ENCODE results near the gene PIH1D1.

DNA sequence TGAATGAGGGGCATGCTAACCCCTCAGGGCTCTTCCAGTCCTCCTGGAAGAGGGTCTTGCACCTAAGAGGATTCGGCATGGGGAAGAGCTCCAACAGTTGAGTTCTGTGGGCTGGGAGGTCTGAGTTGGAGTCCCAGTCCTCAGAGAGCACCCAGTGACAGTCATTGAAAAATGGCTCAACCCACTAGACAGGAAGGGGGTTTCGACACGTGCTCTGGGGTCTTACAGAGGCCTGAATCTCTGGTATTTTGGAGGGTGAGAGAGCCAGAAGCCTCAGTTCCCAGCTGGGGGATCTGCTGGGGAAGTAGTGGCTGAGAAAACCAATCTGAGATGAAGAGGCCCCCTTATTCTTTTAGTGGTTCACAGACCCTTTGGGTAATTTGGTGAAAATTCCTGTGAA is 37.4 kb downstream of the PIH1D1 start:
- TF ChIP-seq, protein P1, sequence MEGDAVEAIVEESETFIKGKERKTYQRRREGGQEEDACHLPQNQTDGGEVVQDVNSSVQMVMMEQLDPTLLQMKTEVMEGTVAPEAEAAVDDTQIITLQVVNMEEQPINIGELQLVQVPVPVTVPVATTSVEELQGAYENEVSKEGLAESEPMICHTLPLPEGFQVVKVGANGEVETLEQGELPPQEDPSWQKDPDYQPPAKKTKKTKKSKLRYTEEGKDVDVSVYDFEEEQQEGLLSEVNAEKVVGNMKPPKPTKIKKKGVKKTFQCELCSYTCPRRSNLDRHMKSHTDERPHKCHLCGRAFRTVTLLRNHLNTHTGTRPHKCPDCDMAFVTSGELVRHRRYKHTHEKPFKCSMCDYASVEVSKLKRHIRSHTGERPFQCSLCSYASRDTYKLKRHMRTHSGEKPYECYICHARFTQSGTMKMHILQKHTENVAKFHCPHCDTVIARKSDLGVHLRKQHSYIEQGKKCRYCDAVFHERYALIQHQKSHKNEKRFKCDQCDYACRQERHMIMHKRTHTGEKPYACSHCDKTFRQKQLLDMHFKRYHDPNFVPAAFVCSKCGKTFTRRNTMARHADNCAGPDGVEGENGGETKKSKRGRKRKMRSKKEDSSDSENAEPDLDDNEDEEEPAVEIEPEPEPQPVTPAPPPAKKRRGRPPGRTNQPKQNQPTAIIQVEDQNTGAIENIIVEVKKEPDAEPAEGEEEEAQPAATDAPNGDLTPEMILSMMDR (IDR thresholded peaks at IDR 0.05), result no peak
- TF ChIP-seq POLR2AphosphoS5 (IDR thresholded peaks at IDR 0.05), result no peak
- no peak for TF ChIP-seq POLR2A (IDR thresholded peaks at IDR 0.05)
- no peak for TF ChIP-seq EP300 (IDR thresholded peaks at IDR 0.05)
